Measurements from ENCODE around the gene LRRTM4. TPM values are rescaled to one million over a fixed set of nuclear protein-coding genes. Genes with fewer than 3 reads are reported as not detected.

The LRRTM4 gene
- total RNA-seq, 1 donor from 2014 or later: not detected

DNA sequence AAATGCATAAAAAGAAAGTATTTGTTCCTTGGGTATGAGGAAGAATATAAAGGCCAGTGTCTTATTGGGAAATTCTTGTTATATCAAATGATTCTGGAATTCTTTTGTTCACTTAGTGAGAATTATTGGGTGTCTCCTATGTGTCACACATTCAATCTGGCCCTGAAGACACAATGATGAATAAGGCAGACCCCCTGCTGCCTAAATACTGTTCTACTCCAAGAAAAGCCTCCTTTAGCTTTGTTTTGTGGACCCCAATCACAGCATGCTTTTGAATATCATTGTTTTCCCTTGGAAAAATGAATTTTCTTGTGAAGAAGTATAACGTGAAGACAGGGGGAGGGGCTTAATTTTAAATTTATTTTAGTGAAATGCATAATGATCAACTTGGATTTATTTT, 682.4 kb downstream of the LRRTM4 start:
- DNase-seq (ENCODE audit: low read depth) (no peak), FAIRE-seq (no peak)
- H3K27me3 ChIP-seq (ENCODE audit: control insufficient read depth, insufficient read depth, low read length): no peaks in the 10 kb centered on the region
- H3K4me3 ChIP-seq (ENCODE audit: low read depth, low read length): no peak overlapping the region
- TF ChIP-seq, protein P1, sequence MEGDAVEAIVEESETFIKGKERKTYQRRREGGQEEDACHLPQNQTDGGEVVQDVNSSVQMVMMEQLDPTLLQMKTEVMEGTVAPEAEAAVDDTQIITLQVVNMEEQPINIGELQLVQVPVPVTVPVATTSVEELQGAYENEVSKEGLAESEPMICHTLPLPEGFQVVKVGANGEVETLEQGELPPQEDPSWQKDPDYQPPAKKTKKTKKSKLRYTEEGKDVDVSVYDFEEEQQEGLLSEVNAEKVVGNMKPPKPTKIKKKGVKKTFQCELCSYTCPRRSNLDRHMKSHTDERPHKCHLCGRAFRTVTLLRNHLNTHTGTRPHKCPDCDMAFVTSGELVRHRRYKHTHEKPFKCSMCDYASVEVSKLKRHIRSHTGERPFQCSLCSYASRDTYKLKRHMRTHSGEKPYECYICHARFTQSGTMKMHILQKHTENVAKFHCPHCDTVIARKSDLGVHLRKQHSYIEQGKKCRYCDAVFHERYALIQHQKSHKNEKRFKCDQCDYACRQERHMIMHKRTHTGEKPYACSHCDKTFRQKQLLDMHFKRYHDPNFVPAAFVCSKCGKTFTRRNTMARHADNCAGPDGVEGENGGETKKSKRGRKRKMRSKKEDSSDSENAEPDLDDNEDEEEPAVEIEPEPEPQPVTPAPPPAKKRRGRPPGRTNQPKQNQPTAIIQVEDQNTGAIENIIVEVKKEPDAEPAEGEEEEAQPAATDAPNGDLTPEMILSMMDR (IDR thresholded peaks at IDR 0.05; ENCODE audit: insufficient read depth, low read length, severe bottlenecking): no peak
- no peaks in the 10 kb centered on the region for H3K36me3 ChIP-seq (ENCODE audit: control insufficient read depth, insufficient read depth, low read length)

GRCh38 chr2:76829374-76830234, 692.6 kb downstream of the LRRTM4 start:
- TF ChIP-seq, protein P1 (IDR thresholded peaks at IDR 0.05; ENCODE audit: insufficient read depth, low read length, severe bottlenecking): no peak
- no peak for FAIRE-seq

GRCh38 chr2:76826691-76827090, 695.5 kb downstream of the LRRTM4 start:
- FAIRE-seq (no peak), DNase-seq (ENCODE audit: low read depth) (no peak)
- H3K36me3 ChIP-seq (ENCODE audit: control insufficient read depth, insufficient read depth, low read length): no peaks in the 10 kb centered on the region
- TF ChIP-seq, protein P1 (IDR thresholded peaks at IDR 0.05; ENCODE audit: insufficient read depth, low read length, severe bottlenecking): no peak
- H3K4me3 ChIP-seq (ENCODE audit: low read depth, low read length): no peak overlapping the region
- H3K27me3 ChIP-seq (ENCODE audit: control insufficient read depth, insufficient read depth, low read length): no peaks in the 10 kb centered on the region

More at GRCh38 chr2:76829374-76830234, 692.6 kb downstream of the LRRTM4 start:
- no peak overlapping the region for H3K4me3 ChIP-seq (ENCODE audit: low read depth, low read length)
- no peaks in the 10 kb centered on the region for H3K27me3 ChIP-seq (ENCODE audit: control insufficient read depth, insufficient read depth, low read length)
- DNase-seq (ENCODE audit: low read depth): no peak
- H3K36me3 ChIP-seq (ENCODE audit: control insufficient read depth, insufficient read depth, low read length): no peaks in the 10 kb centered on the region

DNA sequence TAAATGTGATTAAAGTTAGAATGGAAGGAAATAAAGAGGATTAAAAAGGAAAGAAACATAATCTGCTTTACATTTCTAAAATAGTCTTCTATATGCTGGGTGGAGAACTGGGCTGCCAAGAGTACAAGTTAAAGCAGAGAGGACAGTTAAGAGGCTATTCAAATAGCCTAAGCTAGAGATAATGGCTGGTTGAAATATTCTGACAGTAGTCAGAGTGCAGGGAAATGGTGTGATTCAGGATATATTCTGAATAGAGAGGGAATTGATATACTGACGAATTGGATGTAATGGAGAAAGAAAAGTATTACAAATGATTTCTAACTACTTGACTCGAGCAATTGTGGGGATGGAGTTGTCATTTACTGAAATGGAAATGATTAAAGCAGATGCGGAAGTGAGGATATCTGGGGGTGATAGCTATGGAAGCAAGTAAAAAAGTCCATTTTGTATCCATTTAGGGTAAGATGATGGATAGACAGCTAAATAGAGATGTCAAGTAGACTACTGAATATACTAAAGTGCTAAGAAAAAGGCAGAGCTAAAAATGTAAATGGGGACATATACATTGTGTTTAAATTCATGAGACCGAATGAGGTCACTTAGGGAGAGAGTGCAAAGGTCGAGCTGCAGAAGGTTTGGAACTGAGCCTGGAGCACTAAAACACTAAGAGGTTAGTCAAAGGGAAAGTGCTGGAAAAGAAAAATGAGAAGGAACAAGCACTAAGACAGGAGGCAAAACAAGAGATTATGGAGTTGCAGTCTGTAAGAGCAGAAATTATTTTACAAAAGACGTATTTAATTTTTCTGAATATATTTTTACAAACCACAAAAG, 696.8 kb downstream of the LRRTM4 start:
- no peak for DNase-seq (ENCODE audit: low read depth)
- no peak for FAIRE-seq
- H3K27me3 ChIP-seq (ENCODE audit: control insufficient read depth, insufficient read depth, low read length): no peaks in the 10 kb centered on the region
- TF ChIP-seq, protein P1 (IDR thresholded peaks at IDR 0.05; ENCODE audit: insufficient read depth, low read length, severe bottlenecking): no peak
- no peak overlapping the region for H3K4me3 ChIP-seq (ENCODE audit: low read depth, low read length)
- H3K36me3 ChIP-seq (ENCODE audit: control insufficient read depth, insufficient read depth, low read length): no peaks in the 10 kb centered on the region

GRCh38 chr2:76821731-76822130, 700.4 kb downstream of the LRRTM4 start:
- DNase-seq (ENCODE audit: low read depth) (no peak), FAIRE-seq (no peak)
- H3K36me3 ChIP-seq (ENCODE audit: control insufficient read depth, insufficient read depth, low read length): no peaks in the 10 kb centered on the region
- TF ChIP-seq, protein P1 (IDR thresholded peaks at IDR 0.05; ENCODE audit: insufficient read depth, low read length, severe bottlenecking): no peak
- no peak overlapping the region for H3K4me3 ChIP-seq (ENCODE audit: low read depth, low read length)
- H3K27me3 ChIP-seq (ENCODE audit: control insufficient read depth, insufficient read depth, low read length): no peaks in the 10 kb centered on the region

Data from bronchial epithelial cell (primary cell).